Germinal center (tissue), 1 donor: Measurements from ENCODE around the gene FER1L5.

ENCODE experiments used
- DNase-seq: peaks from one replicate; pipeline ENCODE4 v3.0.0; 2012; ENCODE audit warnings: mixed read lengths, low spot score

Gene FER1L5

GRCh38 chr2:96697476-96697875, 54.9 kb downstream of the FER1L5 start:
- DNase-seq = no peak

- no peak for DNase-seq
Measured at GRCh38 chr2:96698221-96698861, 55.8 kb downstream of the FER1L5 start.

GRCh38 chr2:96699021-96699420, 56.5 kb downstream of the FER1L5 start:
- DNase-seq = no peak

GRCh38 chr2:96699621-96700020, 57.1 kb downstream of the FER1L5 start:
- DNase-seq = no peak

GRCh38 chr2:96700086-96700485, 57.5 kb downstream of the FER1L5 start:
- no peak for DNase-seq

GRCh38 chr2:96701636-96702035, 59.1 kb downstream of the FER1L5 start:
- no peak for DNase-seq

- DNase-seq = no peak
Measured at GRCh38 chr2:96702098-96702785, 59.7 kb downstream of the FER1L5 start.

- no peak for DNase-seq
Measured at GRCh38 chr2:96703021-96703751, 60.6 kb downstream of the FER1L5 start.

- no peak for DNase-seq
Measured at GRCh38 chr2:96710985-96711384, 68.4 kb downstream of the FER1L5 start.

GRCh38 chr2:96715658-96716057, 73.1 kb downstream of the FER1L5 start:
- no peak for DNase-seq

GRCh38 chr2:96716388-96716787, 73.8 kb downstream of the FER1L5 start:
- no peak for DNase-seq

GRCh38 chr2:96726131-96726530, 83.6 kb downstream of the FER1L5 start:
- DNase-seq = no peak

- DNase-seq = no peak
Measured at GRCh38 chr2:96727431-96727830, 84.9 kb downstream of the FER1L5 start.

- DNase-seq = no peak
Measured at GRCh38 chr2:96729748-96730147, 87.2 kb downstream of the FER1L5 start.

- no peak for DNase-seq
Measured at GRCh38 chr2:96730212-96730611, 87.6 kb downstream of the FER1L5 start.

- DNase-seq = no peak
Measured at GRCh38 chr2:96733931-96734330, 91.4 kb downstream of the FER1L5 start.

GRCh38 chr2:96734880-96735583, 92.5 kb downstream of the FER1L5 start:
- no peak for DNase-seq

- DNase-seq = no peak
Measured at GRCh38 chr2:96737251-96737650, 94.7 kb downstream of the FER1L5 start.

- no peak for DNase-seq
Measured at GRCh38 chr2:96737831-96738230, 95.3 kb downstream of the FER1L5 start.

GRCh38 chr2:96739076-96739632, 96.6 kb downstream of the FER1L5 start:
- no peak for DNase-seq

- DNase-seq = peak; percentile 96
Measured at GRCh38 chr2:96739633-96740428, 97.3 kb downstream of the FER1L5 start, which contains the start of gene LMAN2L. TSS of gene LMAN2L (minus strand) at chr2:96740064. CDS start at chr2:96740040, 24 bp downstream.
